Measurements from ENCODE around the gene DDX24. TPM values are rescaled to one million over a fixed set of nuclear protein-coding genes. Genes with fewer than 3 reads are reported as not detected.

The DDX24 gene
- total RNA-seq, 4 donors from 2014 or later = 106 to 215 (median 147) TPM

GRCh38 chr14:94031883-94032279, 49.1 kb downstream of the DDX24 start:
- TF ChIP-seq, protein P1, sequence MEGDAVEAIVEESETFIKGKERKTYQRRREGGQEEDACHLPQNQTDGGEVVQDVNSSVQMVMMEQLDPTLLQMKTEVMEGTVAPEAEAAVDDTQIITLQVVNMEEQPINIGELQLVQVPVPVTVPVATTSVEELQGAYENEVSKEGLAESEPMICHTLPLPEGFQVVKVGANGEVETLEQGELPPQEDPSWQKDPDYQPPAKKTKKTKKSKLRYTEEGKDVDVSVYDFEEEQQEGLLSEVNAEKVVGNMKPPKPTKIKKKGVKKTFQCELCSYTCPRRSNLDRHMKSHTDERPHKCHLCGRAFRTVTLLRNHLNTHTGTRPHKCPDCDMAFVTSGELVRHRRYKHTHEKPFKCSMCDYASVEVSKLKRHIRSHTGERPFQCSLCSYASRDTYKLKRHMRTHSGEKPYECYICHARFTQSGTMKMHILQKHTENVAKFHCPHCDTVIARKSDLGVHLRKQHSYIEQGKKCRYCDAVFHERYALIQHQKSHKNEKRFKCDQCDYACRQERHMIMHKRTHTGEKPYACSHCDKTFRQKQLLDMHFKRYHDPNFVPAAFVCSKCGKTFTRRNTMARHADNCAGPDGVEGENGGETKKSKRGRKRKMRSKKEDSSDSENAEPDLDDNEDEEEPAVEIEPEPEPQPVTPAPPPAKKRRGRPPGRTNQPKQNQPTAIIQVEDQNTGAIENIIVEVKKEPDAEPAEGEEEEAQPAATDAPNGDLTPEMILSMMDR (IDR thresholded peaks at IDR 0.05) = no peak
- DNase-seq (ENCODE audit: low spot score) (no peak), ATAC-seq (ENCODE audit: low FRiP score) (no peak)

- ATAC-seq (ENCODE audit: low FRiP score) (no peak), DNase-seq (ENCODE audit: low spot score) (no peak)
- TF ChIP-seq, protein P1 (IDR thresholded peaks at IDR 0.05) = no peak
Observed at GRCh38 chr14:94031161-94031882, 49.7 kb downstream of the DDX24 start.

GRCh38 chr14:94030571-94030970, 50.4 kb downstream of the DDX24 start:
- TF ChIP-seq, protein P1 (IDR thresholded peaks at IDR 0.05) = no peak
- no peak for DNase-seq (ENCODE audit: low spot score)
- no peak for ATAC-seq (ENCODE audit: low FRiP score)

GRCh38 chr14:94029671-94030203, 51.3 kb downstream of the DDX24 start:
- TF ChIP-seq, protein P1 (IDR thresholded peaks at IDR 0.05) = no peak
- ATAC-seq (ENCODE audit: low FRiP score) (no peak), DNase-seq (ENCODE audit: low spot score) (no peak)

GRCh38 chr14:94029265-94029664, 51.7 kb downstream of the DDX24 start:
- TF ChIP-seq, protein P1 (IDR thresholded peaks at IDR 0.05) = no peak
- DNase-seq (ENCODE audit: low spot score) (no peak), ATAC-seq (ENCODE audit: low FRiP score) (no peak)

- TF ChIP-seq, protein P1 (IDR thresholded peaks at IDR 0.05) = no peak
- ATAC-seq (ENCODE audit: low FRiP score) = no peak
- DNase-seq (ENCODE audit: low spot score) = no peak
Observed at GRCh38 chr14:94028450-94028826, 52.6 kb downstream of the DDX24 start.

Data from omental fat pad (tissue), 4 donors.